Natural killer cell treated with Interleukin-12 subunit alpha and Interleukin-12 subunit beta and Interleukin-15 and Interleukin-18, amount 100 ng/mL, for 72 hours (primary cell): ENCODE data around the gene FHL3. TPM values are rescaled to one million over a fixed set of nuclear protein-coding genes. Genes with fewer than 3 reads are reported as not detected.
"Not testable (repeated sequence)": the region's sequence is repeated elsewhere in the genome, so short reads cannot be mapped to it uniquely, and the experiment has no call there.

ENCODE experiments used
- ATAC-seq, 2 donors: fragments of 150-1000 bp; cut with Tn5 transposase in 1 of 2; sonication (Bioruptor Pico), chemical (Tn5 transposase) in 1 of 2; 2 replicates each; pipeline ENCODE4 v1.10.0; 2021
- DNase-seq: peaks from one replicate; pipeline ENCODE4 v3.0.0; 2022; ENCODE audit warnings: low spot score
- H3K27ac Mint-ChIP-seq, 2 donors: 1 replicate in 1 of 2; 2 replicates in 1 of 2; pipeline ENCODE4 v1.8.0; 2022; ENCODE audit warnings: mixed read lengths in 2 of 2, mild to moderate bottlenecking in 1 of 2, moderate library complexity in 1 of 2
- H3K27me3 Mint-ChIP-seq, 2 donors: 1 replicate in 1 of 2; 2 replicates in 1 of 2; pipeline ENCODE4 v1.8.0; 2022; ENCODE audit warnings: mixed read lengths in 2 of 2
- H3K36me3 Mint-ChIP-seq: one replicate; pipeline ENCODE4 v1.8.0; 2022; ENCODE audit warnings: mixed read lengths
- H3K4me1 Mint-ChIP-seq, 2 donors: 1 replicate in 1 of 2; 2 replicates in 1 of 2; pipeline ENCODE4 v1.8.0; 2022; ENCODE audit warnings: low read depth in 2 of 2, mixed read lengths in 2 of 2, mild to moderate bottlenecking in 1 of 2
- H3K4me3 Mint-ChIP-seq: one replicate; pipeline ENCODE4 v1.8.0; 2022; ENCODE audit warnings: mixed read lengths
- H3K9me3 Mint-ChIP-seq: 2 replicates; pipeline ENCODE4 v1.8.0; 2022; ENCODE audit warnings: mixed read lengths
- total RNA-seq, 2 donors: library from RNA; stranded (reverse); gene quantifications; one replicate each; pipeline ENCODE4 v1.2.3, GENCODE V29; 2022

Gene FHL3
- total RNA-seq, 2 donors from 2014 or later: 24.5 TPM

DNA sequence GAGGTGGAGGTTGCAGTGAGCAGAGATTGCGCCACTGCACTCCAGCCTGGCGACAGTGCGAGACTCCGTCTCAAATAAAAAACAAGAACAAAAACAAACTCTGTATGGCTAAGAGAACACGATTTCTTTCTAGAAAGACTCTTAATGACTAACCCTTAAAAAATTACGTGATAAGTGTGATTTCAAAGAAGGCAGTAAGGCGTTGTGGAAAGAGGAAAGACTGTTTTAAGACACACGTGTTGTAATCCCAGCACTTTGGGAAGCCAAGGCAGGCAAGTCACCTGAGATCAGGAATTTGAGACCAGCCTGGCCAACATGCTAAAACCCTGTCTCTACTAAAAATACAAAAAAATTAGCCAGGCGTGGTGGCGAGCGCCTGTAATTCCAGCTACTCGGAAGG, 41.2 kb downstream of the FHL3 start:
- H3K9me3 Mint-ChIP-seq, DNase-seq, H3K4me3 Mint-ChIP-seq, H3K27me3 Mint-ChIP-seq, H3K4me1 Mint-ChIP-seq, H3K27ac Mint-ChIP-seq, ATAC-seq: not testable (repeated sequence)
- peaks cover 15% of the 10 kb centered on the region for H3K36me3 Mint-ChIP-seq

DNA sequence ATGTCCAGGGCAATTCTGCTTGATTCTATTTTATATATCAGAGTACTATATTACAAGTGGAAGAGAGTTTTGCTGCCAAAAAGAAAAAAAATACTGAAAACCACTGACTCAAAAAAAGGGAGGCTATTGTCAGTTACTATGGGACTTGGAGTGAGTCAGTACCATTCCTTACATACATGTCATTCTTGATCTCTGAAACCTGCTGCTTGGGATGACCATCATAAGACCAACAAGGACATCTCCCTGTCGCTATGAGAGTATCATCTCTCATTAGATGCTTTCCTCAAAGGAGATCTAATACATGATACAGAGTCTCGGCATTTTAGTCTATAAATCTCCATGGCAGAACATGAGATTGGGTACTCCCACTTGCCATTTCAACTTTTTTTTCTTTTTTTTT, 46.6 kb downstream of the FHL3 start:
- H3K36me3 Mint-ChIP-seq: peaks cover 21% of the 10 kb centered on the region
- H3K27ac Mint-ChIP-seq: no peak overlapping the region
- H3K9me3 Mint-ChIP-seq: no peaks in the 10 kb centered on the region

DNA sequence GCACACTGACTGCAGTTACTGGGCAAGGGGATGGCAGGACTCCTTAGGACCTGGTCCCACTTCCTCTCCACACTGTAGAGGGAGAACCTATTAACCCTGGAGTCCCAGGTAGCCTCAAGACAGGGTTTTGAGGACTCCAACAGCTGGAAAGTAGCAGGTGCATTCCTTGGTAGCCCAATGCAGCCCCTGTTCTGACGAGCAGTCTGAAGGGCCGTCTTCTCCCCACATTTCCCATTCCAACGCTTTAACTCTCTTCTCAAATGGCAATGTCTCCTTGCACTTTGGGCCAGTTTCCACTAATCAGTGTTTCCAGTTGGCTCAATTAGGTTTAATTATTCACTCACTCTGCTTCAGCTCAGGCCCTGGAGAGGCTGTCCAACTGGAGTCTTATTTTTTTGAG, 49.6 kb downstream of the FHL3 start:
- ATAC-seq: no peak
- H3K4me3 Mint-ChIP-seq: no peak overlapping the region

More for the DNA sequence above, 46.6 kb downstream of the FHL3 start:
- Mint-ChIP-seq H3K4me1 (no peaks in the 10 kb centered on the region), H3K4me3 (no peak overlapping the region), H3K27me3 (no peaks in the 10 kb centered on the region)
- no peak for DNase-seq
- ATAC-seq: no peak

DNA sequence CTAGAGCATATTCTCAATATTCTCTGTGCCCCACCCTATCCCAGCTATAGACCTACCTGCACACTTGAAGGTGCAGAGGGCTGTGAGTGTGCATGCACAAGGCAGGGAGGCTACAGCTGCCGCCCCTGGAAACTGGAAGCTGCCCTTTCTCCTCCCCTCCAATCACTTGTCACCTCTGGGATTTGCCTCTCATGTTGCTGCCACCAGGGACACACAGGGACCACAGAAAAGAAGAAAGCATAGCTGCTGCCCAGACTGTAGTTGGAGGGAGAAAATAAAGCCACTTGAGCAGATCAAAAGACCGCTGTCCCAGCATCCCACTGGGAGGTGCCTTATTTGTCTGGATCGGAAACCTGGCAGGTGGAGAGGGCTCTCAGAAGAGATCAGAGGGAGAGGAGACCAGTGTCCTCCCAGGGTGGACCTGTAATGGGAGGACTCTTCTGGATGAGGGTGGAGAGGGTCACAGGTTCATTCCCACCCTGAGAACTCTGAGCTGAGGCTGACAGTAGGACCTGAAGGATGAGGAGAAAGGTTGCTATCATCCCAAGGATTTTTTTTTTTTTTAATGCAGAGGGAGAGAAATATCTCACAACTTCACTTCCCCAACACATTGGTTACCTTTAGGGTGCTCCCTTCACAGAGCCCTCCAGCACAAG, 50.9 kb downstream of the FHL3 start:
- DNase-seq (no peak), ATAC-seq (no peak)
- H3K36me3 Mint-ChIP-seq: peaks cover 12% of the 10 kb centered on the region
- no peak overlapping the region for H3K4me3 Mint-ChIP-seq
- H3K9me3 Mint-ChIP-seq: no peaks in the 10 kb centered on the region
- no peak overlapping the region for H3K27ac Mint-ChIP-seq
- peaks cover 0 to 8% of the 10 kb centered on the region in 2 donors for H3K4me1 Mint-ChIP-seq
- H3K27me3 Mint-ChIP-seq: no peaks in the 10 kb centered on the region

More for the DNA sequence above, 49.6 kb downstream of the FHL3 start:
- no peaks in the 10 kb centered on the region for H3K9me3 Mint-ChIP-seq
- no peaks in the 10 kb centered on the region for H3K27me3 Mint-ChIP-seq
- peaks cover 20% of the 10 kb centered on the region for H3K36me3 Mint-ChIP-seq
- peaks cover 0 to 8% of the 10 kb centered on the region in 2 donors for H3K4me1 Mint-ChIP-seq
- no peak for DNase-seq
- peak overlapping the region in 1 of 2 donors; percentile 81 for H3K27ac Mint-ChIP-seq

DNA sequence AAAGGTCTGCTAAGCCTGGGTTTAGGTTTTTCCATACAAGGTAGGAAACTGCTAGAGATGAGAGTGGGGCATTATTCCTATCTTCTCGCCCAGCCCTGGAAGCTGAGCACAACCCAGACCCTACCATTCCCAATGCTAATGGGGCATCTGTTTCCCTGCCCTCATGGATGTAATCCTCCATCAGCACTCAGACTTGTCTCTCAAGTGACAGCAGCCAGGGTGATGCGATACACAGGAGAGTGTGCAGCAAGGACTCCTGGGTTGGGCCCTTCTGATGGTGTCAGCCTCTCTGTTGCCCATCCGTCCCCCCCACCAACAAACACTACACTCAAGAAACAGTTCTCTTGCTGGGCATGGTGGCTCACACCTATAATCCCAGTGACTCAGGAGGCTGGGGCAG, 52.6 kb downstream of the FHL3 start:
- DNase-seq (no peak), ATAC-seq (no peak)
- Mint-ChIP-seq H3K27me3 (no peaks in the 10 kb centered on the region), H3K27ac (no peak overlapping the region), H3K9me3 (no peaks in the 10 kb centered on the region), H3K4me1 (peaks cover under 1 to 8% of the 10 kb centered on the region in 2 donors), H3K36me3 (peaks cover 3% of the 10 kb centered on the region), H3K4me3 (no peak overlapping the region)

DNA sequence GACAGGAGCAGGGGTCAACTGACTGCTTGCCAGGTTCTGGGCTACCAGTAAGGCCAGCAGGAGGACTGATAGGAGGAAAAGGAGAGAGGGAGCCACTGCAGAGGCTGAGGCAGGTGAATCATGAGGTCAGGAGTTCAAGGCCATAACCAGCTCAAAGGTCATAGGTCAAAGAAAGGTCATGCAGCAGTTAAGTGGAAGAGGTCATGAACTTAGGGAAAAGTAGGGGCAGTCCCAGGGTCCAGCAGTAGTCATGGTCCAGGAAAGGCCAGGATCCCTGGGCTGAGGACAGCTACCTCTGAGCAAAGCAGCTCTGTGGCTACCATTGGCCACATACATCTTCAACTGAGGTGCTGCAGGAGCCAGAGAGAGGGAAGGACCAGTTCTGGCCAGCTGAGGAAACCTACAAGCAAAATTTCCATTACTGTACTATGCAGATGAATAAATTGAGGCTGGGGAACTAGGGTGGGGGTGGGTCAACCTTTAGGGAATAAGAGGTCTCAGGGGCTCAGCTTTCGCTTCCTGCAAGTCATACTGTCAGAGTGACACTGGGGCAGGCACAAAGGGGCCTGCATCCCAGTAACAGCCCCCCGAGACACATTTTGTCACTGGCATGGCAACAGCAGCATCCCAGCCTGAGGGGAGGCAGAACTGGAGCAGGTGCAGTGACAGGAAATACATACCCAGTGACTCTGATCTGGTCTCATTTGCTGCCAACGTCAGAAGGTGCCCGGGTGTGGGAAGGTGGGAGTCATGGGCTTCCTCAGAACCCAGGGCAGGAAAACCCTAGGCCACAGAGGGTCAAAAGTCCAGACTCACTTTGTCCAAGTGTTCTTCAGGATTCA, 53.3 kb downstream of the FHL3 start:
- peak overlapping the region in 1 of 2 donors; percentile 51 for H3K27ac Mint-ChIP-seq
- H3K4me1 Mint-ChIP-seq: peaks cover 8 to 15% of the 10 kb centered on the region in 2 donors
- H3K36me3 Mint-ChIP-seq: no peaks in the 10 kb centered on the region
- H3K27me3 Mint-ChIP-seq: no peaks in the 10 kb centered on the region
- H3K4me3 Mint-ChIP-seq: no peak overlapping the region
- DNase-seq (no peak), ATAC-seq (no peak)
- no peaks in the 10 kb centered on the region for H3K9me3 Mint-ChIP-seq

DNA sequence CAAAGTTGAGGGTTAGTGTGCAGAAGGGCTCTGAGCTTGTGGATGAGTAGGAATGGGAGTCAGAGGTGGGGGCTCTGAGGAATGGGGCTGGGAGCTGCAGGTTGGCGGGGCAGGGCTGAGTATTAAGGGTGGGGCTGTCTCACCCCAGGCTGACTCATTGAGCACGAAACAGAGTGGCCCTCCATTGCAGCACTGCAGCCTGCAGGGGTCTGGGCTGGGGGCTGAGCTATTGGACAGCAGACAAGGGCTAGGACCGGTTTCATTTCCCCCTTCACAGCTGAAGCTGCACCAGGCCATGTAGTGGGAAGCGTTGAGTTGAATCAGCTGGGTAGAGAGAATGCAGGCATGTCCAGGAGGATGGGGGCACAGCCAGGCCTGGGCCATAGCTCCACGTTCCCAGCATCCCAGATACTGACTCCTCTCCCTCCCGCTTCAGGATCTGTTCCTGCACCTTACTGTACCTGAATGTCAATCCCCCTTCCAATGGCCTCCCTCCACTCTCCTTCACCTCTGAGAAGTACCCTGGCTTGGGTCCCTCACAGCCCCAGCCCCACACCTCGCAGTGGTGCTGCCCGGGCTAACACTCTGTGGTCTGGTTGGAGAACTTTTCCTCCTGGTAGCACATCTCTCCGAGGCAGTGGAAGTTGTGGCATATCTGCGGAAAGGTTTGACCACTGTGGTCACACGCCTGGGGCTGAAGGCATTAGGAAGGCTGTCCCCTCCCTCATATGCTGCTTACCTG, 54.1 kb downstream of the FHL3 start:
- no peak overlapping the region for H3K4me3 Mint-ChIP-seq
- ATAC-seq: no peak
- H3K4me1 Mint-ChIP-seq: peaks cover 15 to 22% of the 10 kb centered on the region in 2 donors
- no peaks in the 10 kb centered on the region for H3K27me3 Mint-ChIP-seq
- H3K9me3 Mint-ChIP-seq: no peaks in the 10 kb centered on the region
- H3K36me3 Mint-ChIP-seq: no peaks in the 10 kb centered on the region
- H3K27ac Mint-ChIP-seq: peak overlapping the region in 1 of 2 donors; percentile 51
- DNase-seq: no peak

DNA sequence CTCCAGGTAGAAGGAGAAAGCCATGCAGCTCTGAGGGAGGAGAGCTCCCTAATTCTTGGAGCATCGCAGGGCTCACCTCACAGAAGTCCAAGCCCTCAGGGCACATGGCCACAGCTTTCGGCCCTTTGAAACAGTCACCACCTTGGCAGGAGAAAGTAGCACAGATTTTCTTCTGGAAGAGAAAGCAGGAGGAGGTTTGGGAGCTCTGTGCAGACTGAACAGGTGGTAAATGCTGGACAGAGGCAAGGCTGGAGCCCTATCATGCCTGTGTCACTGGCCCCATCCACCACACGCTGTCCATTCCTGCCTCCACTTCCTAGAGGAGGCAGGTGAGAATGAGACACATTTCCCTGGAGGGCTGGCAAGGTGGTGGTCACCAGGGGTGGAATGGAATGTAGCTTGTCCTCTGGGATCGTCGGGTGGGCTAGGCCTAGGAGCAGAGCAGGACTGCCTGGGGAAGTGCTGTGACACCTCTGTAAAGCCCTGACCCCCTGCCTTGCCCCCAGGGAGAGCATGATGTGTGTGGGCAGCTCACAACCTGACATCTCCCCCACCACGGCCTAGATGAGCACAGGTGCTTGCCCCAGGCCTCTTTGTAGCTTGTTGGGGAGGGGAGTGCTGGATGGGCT, 55.7 kb downstream of the FHL3 start:
- DNase-seq: no peak
- Mint-ChIP-seq H3K9me3 (no peaks in the 10 kb centered on the region), H3K4me3 (no peak overlapping the region), H3K27ac (peak overlapping the region in 1 of 2 donors; percentile 85), H3K27me3 (no peaks in the 10 kb centered on the region), H3K36me3 (no peaks in the 10 kb centered on the region), H3K4me1 (peaks cover 15 to 22% of the 10 kb centered on the region in 2 donors)
- no peak for ATAC-seq

DNA sequence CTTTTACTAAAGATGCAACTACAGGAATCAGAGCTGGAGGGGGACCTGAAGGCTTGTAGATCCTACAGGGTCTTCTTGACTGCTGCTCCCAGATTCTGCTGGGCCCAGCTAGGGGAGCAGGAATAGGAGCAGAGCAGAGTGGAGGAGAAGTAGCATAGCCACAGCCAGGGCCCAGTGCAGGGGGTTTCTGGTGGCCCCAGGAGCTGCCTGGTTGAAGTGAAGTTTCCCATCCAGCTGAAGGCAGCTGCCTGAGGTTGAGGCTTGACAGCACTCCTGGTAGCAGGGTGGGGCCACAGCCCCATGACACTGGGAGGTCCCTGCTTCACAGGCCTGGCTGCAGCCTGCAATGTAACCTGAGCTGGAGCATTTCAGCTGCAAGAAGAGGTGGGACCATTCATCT, 56.5 kb downstream of the FHL3 start:
- DNase-seq: no peak
- H3K27ac Mint-ChIP-seq: peak overlapping the region in 1 of 2 donors; percentile 99

DNA sequence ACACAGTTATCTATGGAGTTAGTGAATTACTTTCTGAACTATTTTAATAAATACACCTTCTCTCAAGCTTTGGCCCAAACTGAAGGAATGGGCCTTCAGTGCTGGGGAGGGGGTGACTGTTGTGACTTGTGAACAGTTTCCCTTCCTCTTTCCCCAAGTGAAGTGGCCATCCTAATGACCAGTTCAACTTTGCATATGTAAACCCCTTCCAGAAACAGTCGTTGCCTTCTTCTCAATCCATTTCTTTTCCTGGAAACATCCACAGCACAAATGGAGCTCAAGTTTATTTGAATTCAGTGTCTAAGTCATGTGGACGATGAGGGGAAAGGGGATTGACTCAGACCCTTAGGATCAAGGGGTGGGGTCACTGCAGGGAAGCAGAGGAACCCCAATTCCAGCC, 57.1 kb downstream of the FHL3 start:
- Mint-ChIP-seq H3K27ac (peak overlapping the region in 1 of 2 donors; percentile 99), H3K4me3 (no peak overlapping the region), H3K36me3 (no peaks in the 10 kb centered on the region), H3K27me3 (no peaks in the 10 kb centered on the region), H3K9me3 (no peaks in the 10 kb centered on the region), H3K4me1 (peaks cover 15 to 24% of the 10 kb centered on the region in 2 donors)
- DNase-seq (no peak), ATAC-seq (no peak)

More for the DNA sequence above, 56.5 kb downstream of the FHL3 start:
- Mint-ChIP-seq H3K9me3 (no peaks in the 10 kb centered on the region), H3K4me3 (no peak overlapping the region), H3K27me3 (no peaks in the 10 kb centered on the region), H3K36me3 (no peaks in the 10 kb centered on the region), H3K4me1 (peaks cover 15 to 22% of the 10 kb centered on the region in 2 donors)
- ATAC-seq: no peak

DNA sequence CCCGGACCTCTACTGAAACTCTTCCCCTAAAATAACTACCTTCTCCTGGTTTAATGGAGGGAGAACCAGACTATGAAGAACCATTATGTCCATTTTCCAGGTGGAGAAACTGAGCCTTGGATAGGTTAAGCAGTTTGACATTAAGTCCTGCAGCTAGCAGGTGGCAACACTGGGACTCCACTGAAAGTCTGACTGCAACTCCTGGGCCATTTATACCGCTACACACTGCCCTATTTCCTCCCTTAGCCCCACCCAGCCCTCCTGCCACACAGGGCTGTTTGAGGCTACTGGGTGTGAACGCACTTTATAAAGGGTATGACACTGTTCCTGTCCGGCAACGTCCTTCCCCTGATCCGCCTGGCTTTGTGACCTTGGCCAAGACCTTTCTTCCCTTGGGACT, 58.0 kb downstream of the FHL3 start:
- Mint-ChIP-seq H3K36me3 (no peaks in the 10 kb centered on the region), H3K4me1 (peaks cover 15 to 26% of the 10 kb centered on the region in 2 donors), H3K27me3 (no peaks in the 10 kb centered on the region), H3K27ac (peak overlapping the region; percentile 96 to 99), H3K4me3 (peak overlapping the region; percentile 88), H3K9me3 (no peaks in the 10 kb centered on the region)
- ATAC-seq: peak; percentile 75 to 81
- peak; percentile 82 for DNase-seq
